22Rv1 (cell line): Measurements from ENCODE around the gene POLG.

Experiments used
- ZFX ChIP-seq: fragments of 450-650 bp; IDR thresholded peaks from 2 replicates; pipeline ENCODE4 v1.6.1; 2017; ENCODE audit warnings: antibody characterized with exemption, borderline replicate concordance
- TF ChIP-seq, protein P1 (sequence below): fragments of 450-650 bp; IDR thresholded peaks from 2 replicates; pipeline ENCODE4 v1.5.1; 2017; ENCODE audit warnings: mild to moderate bottlenecking

DNA sequence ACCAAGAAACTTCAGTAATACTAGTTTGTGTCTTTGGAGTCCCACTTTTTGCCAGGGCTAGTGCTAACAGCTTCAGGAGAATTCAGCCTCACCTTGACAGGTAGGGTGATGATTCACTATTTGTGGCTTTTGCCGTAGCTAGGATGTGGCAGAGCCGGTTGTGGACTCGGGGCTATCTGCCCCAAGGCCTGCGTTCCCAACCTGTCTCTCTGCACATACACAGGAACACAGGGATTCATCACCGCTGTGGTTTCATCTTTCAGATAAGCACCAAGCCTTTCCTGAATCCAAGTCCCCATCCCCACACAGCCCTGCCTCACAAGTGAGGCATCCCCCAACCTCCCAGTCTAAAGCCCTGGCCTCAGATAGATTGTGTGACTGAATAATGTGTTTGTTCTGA, 45.2 kb upstream of the POLG start:
- TF ChIP-seq, protein P1, sequence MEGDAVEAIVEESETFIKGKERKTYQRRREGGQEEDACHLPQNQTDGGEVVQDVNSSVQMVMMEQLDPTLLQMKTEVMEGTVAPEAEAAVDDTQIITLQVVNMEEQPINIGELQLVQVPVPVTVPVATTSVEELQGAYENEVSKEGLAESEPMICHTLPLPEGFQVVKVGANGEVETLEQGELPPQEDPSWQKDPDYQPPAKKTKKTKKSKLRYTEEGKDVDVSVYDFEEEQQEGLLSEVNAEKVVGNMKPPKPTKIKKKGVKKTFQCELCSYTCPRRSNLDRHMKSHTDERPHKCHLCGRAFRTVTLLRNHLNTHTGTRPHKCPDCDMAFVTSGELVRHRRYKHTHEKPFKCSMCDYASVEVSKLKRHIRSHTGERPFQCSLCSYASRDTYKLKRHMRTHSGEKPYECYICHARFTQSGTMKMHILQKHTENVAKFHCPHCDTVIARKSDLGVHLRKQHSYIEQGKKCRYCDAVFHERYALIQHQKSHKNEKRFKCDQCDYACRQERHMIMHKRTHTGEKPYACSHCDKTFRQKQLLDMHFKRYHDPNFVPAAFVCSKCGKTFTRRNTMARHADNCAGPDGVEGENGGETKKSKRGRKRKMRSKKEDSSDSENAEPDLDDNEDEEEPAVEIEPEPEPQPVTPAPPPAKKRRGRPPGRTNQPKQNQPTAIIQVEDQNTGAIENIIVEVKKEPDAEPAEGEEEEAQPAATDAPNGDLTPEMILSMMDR: no peak
- no peak for TF ChIP-seq ZFX
